ENCODE measurements around the gene TCL1B.

TCL1B gene

DNA sequence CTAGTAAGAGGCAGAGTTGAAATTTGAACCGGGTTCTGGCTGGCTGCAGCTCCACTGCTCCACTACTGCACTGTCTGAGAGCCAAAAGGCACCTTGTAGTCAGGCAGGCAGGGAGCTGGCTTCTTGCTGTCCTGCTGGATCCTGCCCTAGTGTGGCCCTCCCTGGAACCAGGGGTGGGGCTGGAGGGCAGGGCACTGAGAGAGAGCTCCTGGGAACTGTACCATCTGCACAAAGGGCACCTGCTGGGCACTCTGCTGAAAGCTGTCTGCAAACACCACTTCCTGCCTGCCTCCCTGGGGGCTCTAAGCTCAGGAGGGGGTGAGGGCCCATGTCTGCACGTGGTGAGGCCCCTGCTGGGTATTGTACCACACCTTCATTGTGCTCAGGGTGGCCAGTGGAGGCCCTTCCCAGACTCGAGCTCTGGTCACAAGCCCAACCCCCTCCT lies 19.0 kb upstream of the TCL1B start:
- Histone ChIP-seq H3K9me3 (ENCODE audit: control insufficient read depth in 2 of 2, low read length in 2 of 2) (no peaks in the 10 kb centered on the region), H3K4me3 (ENCODE audit: low read length in 2 of 2) (no peak overlapping the region), H3K27ac (ENCODE audit: low read length) (no peak overlapping the region), H3K9ac (ENCODE audit: low read length in 2 of 2) (no peak overlapping the region), H3K27me3 (ENCODE audit: control insufficient read depth in 1 of 2, insufficient read depth in 2 of 2, low read length in 2 of 2) (peaks cover 0 to 9% of the 10 kb centered on the region in 2 donors), H3K36me3 (ENCODE audit: control insufficient read depth in 2 of 2, insufficient read depth in 2 of 2, low read length in 2 of 2) (no peaks in the 10 kb centered on the region), H3K4me1 (ENCODE audit: control insufficient read depth, insufficient read depth, low read length) (no peaks in the 10 kb centered on the region)

DNA sequence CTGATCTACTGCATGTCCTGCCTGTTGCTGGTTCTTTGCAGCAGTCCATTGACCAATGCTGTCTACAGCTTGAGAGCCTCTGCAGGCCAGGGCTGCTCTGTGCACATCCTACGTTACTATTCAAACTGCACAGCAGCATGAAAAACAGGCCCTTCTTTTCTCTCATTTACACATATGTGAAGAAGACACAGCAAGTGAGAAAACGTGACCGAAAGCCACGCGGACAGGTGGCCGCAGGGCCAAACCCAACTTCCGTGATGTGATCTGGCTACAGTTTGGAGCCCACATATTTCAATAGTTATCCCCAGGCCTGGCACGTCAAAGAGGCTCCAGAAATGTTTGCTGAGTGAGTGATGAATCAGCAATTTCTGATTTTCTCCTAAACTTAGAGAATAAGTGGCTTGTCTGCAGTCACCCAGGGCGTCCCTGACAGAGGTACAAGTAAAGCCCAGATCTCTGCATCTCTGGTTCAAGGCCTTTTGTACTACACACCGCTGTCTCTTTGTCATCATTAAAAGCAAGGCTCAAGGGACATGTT lies 17.9 kb upstream of the TCL1B start:
- Histone ChIP-seq H3K4me1 (ENCODE audit: control insufficient read depth, insufficient read depth, low read length) (no peaks in the 10 kb centered on the region), H3K9me3 (ENCODE audit: control insufficient read depth in 2 of 2, low read length in 2 of 2) (no peaks in the 10 kb centered on the region), H3K27ac (ENCODE audit: low read length) (no peak overlapping the region), H3K36me3 (ENCODE audit: control insufficient read depth in 2 of 2, insufficient read depth in 2 of 2, low read length in 2 of 2) (no peaks in the 10 kb centered on the region), H3K4me3 (ENCODE audit: low read length in 2 of 2) (no peak overlapping the region), H3K27me3 (ENCODE audit: control insufficient read depth in 1 of 2, insufficient read depth in 2 of 2, low read length in 2 of 2) (peaks cover 0 to 11% of the 10 kb centered on the region in 2 donors), H3K9ac (ENCODE audit: low read length in 2 of 2) (no peak overlapping the region)

DNA sequence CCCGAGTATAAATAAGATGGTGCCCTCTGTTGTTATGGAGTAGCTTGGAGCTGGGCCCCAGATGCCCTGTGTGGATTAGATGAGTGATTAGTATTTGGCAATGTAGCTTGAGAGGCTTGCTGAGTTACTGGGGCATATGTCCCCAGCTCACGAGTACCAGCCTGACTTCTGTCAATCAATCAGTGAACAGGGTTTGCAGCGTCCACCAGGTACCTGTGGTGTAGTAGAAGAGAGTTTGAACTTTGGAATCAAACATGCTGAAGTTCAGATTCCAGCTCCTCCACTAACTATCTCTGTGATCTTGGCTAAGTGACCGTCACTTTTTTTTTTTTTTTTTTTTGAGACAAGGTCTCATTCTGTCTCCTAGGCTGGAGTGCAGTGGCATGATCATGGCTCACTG lies 11.6 kb upstream of the TCL1B start:
- peaks cover 0 to 11% of the 10 kb centered on the region in 2 donors for H3K27me3 ChIP-seq (ENCODE audit: control insufficient read depth in 1 of 2, insufficient read depth in 2 of 2, low read length in 2 of 2)
- H3K4me3 ChIP-seq (ENCODE audit: low read length in 2 of 2): no peak overlapping the region
- H3K9ac ChIP-seq (ENCODE audit: low read length in 2 of 2): no peak overlapping the region
- no peaks in the 10 kb centered on the region for H3K4me1 ChIP-seq (ENCODE audit: control insufficient read depth, insufficient read depth, low read length)
- peaks cover 0 to 9% of the 10 kb centered on the region in 2 donors for H3K9me3 ChIP-seq (ENCODE audit: control insufficient read depth in 2 of 2, low read length in 2 of 2)
- H3K27ac ChIP-seq (ENCODE audit: low read length): no peak overlapping the region
- no peaks in the 10 kb centered on the region for H3K36me3 ChIP-seq (ENCODE audit: control insufficient read depth in 2 of 2, insufficient read depth in 2 of 2, low read length in 2 of 2)

DNA sequence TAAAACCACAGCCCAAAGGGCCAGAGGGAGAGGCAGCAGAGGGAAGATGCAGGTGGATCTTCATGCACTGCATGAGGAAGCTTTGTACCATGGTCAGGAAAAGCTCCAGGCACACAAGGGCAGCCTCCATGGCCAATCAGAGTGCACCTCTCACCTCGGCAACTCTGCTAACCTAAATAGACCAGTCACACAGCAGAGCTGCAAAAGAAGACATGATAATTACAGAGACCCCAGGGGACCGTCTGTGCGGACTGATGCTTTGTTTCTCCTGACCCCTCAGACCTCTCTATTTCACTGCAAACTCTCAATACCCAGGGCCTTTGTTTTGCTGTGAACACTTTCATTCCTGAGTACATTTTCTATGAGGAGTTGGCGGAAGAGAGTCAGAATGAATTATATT lies 10.7 kb upstream of the TCL1B start:
- Histone ChIP-seq H3K9ac (ENCODE audit: low read length in 2 of 2) (no peak overlapping the region), H3K4me3 (ENCODE audit: low read length in 2 of 2) (no peak overlapping the region), H3K9me3 (ENCODE audit: control insufficient read depth in 2 of 2, low read length in 2 of 2) (peaks cover 0 to 9% of the 10 kb centered on the region in 2 donors), H3K27ac (ENCODE audit: low read length) (no peak overlapping the region), H3K36me3 (ENCODE audit: control insufficient read depth in 2 of 2, insufficient read depth in 2 of 2, low read length in 2 of 2) (no peaks in the 10 kb centered on the region), H3K4me1 (ENCODE audit: control insufficient read depth, insufficient read depth, low read length) (no peaks in the 10 kb centered on the region), H3K27me3 (ENCODE audit: control insufficient read depth in 1 of 2, insufficient read depth in 2 of 2, low read length in 2 of 2) (peaks cover 0 to 11% of the 10 kb centered on the region in 2 donors)

GRCh38 chr14:95677179-95677835 lies 8.9 kb upstream of the TCL1B start:
- Histone ChIP-seq H3K27ac (ENCODE audit: low read length) (no peak overlapping the region), H3K9me3 (ENCODE audit: control insufficient read depth in 2 of 2, low read length in 2 of 2) (peaks cover 0 to 9% of the 10 kb centered on the region in 2 donors), H3K9ac (ENCODE audit: low read length in 2 of 2) (no peak overlapping the region), H3K27me3 (ENCODE audit: control insufficient read depth in 1 of 2, insufficient read depth in 2 of 2, low read length in 2 of 2) (peaks cover 0 to 9% of the 10 kb centered on the region in 2 donors), H3K36me3 (ENCODE audit: control insufficient read depth in 2 of 2, insufficient read depth in 2 of 2, low read length in 2 of 2) (no peaks in the 10 kb centered on the region), H3K4me3 (ENCODE audit: low read length in 2 of 2) (no peak overlapping the region), H3K4me1 (ENCODE audit: control insufficient read depth, insufficient read depth, low read length) (no peaks in the 10 kb centered on the region)

- Histone ChIP-seq H3K9me3 (ENCODE audit: control insufficient read depth in 2 of 2, low read length in 2 of 2) (peaks cover 1 to 9% of the 10 kb centered on the region in 2 donors), H3K4me1 (ENCODE audit: control insufficient read depth, insufficient read depth, low read length) (no peaks in the 10 kb centered on the region), H3K27me3 (ENCODE audit: control insufficient read depth in 1 of 2, insufficient read depth in 2 of 2, low read length in 2 of 2) (peaks cover under 1 to 9% of the 10 kb centered on the region in 2 donors), H3K27ac (ENCODE audit: low read length) (no peak overlapping the region), H3K36me3 (ENCODE audit: control insufficient read depth in 2 of 2, insufficient read depth in 2 of 2, low read length in 2 of 2) (no peaks in the 10 kb centered on the region), H3K9ac (ENCODE audit: low read length in 2 of 2) (no peak overlapping the region), H3K4me3 (ENCODE audit: low read length in 2 of 2) (no peak overlapping the region)
Observed at GRCh38 chr14:95679148-95679815, 6.9 kb upstream of the TCL1B start.

DNA sequence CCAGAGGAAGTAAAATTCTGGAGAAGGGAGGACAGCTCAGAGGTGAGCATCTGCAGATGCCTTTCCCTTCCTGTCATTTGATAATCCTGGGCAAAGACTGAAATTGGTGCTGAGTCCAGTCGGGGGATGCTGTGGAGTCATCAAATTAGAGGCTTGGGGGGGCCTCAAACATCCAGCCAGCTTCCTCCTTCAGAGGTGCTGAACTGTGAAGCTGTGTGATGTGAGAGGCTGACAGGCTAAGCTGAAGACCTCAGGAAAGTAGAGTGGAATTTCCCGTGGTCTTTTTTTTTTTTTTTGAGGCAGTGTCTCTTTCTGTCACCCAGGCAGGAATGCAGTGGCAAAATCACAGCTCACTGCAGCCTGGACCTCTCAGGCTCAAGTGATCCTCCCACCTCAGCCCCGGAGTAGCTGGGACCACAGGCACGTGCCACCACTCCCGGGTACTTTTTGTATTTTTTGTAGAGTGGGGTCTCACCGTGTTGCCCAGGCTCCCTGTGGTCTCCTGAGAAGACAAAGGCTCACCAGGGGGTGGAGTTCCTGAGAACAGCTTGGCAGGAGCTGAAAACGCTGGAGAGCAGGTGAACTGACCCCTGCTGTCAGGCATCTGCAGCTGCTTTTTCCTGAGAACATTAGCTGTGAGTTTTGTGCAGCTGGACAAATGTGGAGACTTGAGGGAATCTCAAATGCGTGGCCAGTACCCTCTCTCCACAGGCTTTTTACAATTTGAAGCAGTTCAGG lies 6.1 kb upstream of the TCL1B start:
- H3K27ac ChIP-seq (ENCODE audit: low read length): no peak overlapping the region
- peaks cover 2 to 6% of the 10 kb centered on the region in 2 donors for H3K27me3 ChIP-seq (ENCODE audit: control insufficient read depth in 1 of 2, insufficient read depth in 2 of 2, low read length in 2 of 2)
- no peak overlapping the region for H3K9ac ChIP-seq (ENCODE audit: low read length in 2 of 2)
- H3K36me3 ChIP-seq (ENCODE audit: control insufficient read depth in 2 of 2, insufficient read depth in 2 of 2, low read length in 2 of 2): no peaks in the 10 kb centered on the region
- H3K4me1 ChIP-seq (ENCODE audit: control insufficient read depth, insufficient read depth, low read length): no peaks in the 10 kb centered on the region
- no peak overlapping the region for H3K4me3 ChIP-seq (ENCODE audit: low read length in 2 of 2)
- H3K9me3 ChIP-seq (ENCODE audit: control insufficient read depth in 2 of 2, low read length in 2 of 2): peaks cover 2 to 14% of the 10 kb centered on the region in 2 donors

DNA sequence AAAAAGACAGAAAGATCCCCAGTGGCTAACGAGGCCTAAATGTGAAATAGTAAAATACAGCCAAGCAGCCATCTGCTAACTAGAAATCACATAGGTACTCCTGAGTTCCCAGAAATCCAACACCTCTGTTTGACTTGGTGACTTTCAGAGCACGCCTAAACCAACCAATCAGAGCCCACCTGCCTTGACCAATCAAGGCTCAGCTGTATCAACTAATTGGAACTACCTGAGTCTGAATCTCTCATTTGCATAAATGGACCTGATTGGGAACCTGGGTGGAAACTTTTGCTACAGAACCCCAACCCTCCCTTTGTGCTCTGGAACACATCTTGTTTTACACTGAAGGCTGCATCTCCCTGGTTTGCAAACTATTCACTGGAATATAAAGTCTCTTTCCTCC lies 5.1 kb upstream of the TCL1B start:
- Histone ChIP-seq H3K4me3 (ENCODE audit: low read length in 2 of 2) (no peak overlapping the region), H3K9ac (ENCODE audit: low read length in 2 of 2) (no peak overlapping the region), H3K27ac (ENCODE audit: low read length) (no peak overlapping the region), H3K27me3 (ENCODE audit: control insufficient read depth in 1 of 2, insufficient read depth in 2 of 2, low read length in 2 of 2) (peaks cover 2 to 4% of the 10 kb centered on the region in 2 donors), H3K36me3 (ENCODE audit: control insufficient read depth in 2 of 2, insufficient read depth in 2 of 2, low read length in 2 of 2) (no peaks in the 10 kb centered on the region), H3K4me1 (ENCODE audit: control insufficient read depth, insufficient read depth, low read length) (no peaks in the 10 kb centered on the region), H3K9me3 (ENCODE audit: control insufficient read depth in 2 of 2, low read length in 2 of 2) (peaks cover 2 to 8% of the 10 kb centered on the region in 2 donors)

DNA sequence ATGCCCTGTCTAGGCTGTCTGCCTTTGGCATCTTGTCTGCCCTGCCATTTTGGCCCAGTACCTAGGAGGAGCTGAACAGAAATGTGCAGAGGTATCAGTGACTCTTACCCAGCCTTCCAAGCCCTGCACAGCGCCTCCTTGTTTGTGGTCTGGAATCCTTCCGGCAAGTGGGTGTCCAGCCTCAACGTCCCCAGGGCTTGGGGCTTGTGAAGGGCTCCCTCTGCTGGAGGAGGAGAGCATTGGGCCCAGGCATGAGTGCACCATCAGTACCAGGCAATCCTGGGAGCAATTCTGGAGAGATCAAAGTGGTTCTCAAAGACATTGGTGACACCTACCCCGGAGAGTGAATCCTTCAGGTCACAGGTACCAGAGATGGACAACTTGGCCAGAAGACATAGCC lies 2.4 kb upstream of the TCL1B start:
- peaks cover 2 to 5% of the 10 kb centered on the region in 2 donors for H3K9me3 ChIP-seq (ENCODE audit: control insufficient read depth in 2 of 2, low read length in 2 of 2)
- no peaks in the 10 kb centered on the region for H3K4me1 ChIP-seq (ENCODE audit: control insufficient read depth, insufficient read depth, low read length)
- H3K36me3 ChIP-seq (ENCODE audit: control insufficient read depth in 2 of 2, insufficient read depth in 2 of 2, low read length in 2 of 2): no peaks in the 10 kb centered on the region
- H3K9ac ChIP-seq (ENCODE audit: low read length in 2 of 2): no peak overlapping the region
- peaks cover 2 to 4% of the 10 kb centered on the region in 2 donors for H3K27me3 ChIP-seq (ENCODE audit: control insufficient read depth in 1 of 2, insufficient read depth in 2 of 2, low read length in 2 of 2)
- no peak overlapping the region for H3K4me3 ChIP-seq (ENCODE audit: low read length in 2 of 2)
- H3K27ac ChIP-seq (ENCODE audit: low read length): no peak overlapping the region

DNA sequence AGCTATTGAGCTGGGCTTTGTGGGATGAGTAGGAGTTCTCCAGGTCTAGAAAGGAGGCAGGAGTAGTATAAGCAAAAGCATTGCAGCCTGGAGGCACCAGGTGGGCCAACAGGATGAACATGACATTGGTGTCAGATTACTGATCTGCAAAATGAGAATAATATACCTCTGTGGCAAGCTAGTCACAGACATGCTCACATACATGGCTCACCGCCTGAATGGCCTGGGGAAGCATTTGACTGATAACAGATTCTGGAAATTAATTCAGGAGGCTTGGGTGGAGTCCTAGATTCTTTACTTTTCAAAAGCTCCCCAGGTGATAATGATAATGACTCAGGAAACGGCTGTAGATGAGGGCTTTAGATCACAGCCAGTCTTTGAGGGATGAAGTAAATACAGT lies 709 bp downstream of the TCL1B start:
- H3K4me3 ChIP-seq (ENCODE audit: low read length in 2 of 2): no peak overlapping the region
- peaks cover 2 to 5% of the 10 kb centered on the region in 2 donors for H3K9me3 ChIP-seq (ENCODE audit: control insufficient read depth in 2 of 2, low read length in 2 of 2)
- no peak overlapping the region for H3K9ac ChIP-seq (ENCODE audit: low read length in 2 of 2)
- H3K27me3 ChIP-seq (ENCODE audit: control insufficient read depth in 1 of 2, insufficient read depth in 2 of 2, low read length in 2 of 2): peaks cover 6% of the 10 kb centered on the region in 2 donors
- H3K27ac ChIP-seq (ENCODE audit: low read length): no peak overlapping the region
- H3K36me3 ChIP-seq (ENCODE audit: control insufficient read depth in 2 of 2, insufficient read depth in 2 of 2, low read length in 2 of 2): no peaks in the 10 kb centered on the region
- no peaks in the 10 kb centered on the region for H3K4me1 ChIP-seq (ENCODE audit: control insufficient read depth, insufficient read depth, low read length)

All from stomach smooth muscle (tissue), 2 donors.